Fibroblast of lung (primary cell): Measurements from ENCODE around the gene PGAP1.

Source experiments
- EZH2 ChIP-seq: IDR thresholded peaks from 2 replicates; pipeline ENCODE4 v1.5.1; 2012; ENCODE audit warnings: low read length, control low read depth, mild to moderate bottlenecking; ENCODE audit errors: missing control alignments
- TF ChIP-seq, protein P1 (sequence below), 2 donors: IDR thresholded peaks in 1 of 2; conservative IDR thresholded peaks in 1 of 2; 1 replicate in 1 of 2; 2 replicates in 1 of 2; pipeline ENCODE4 v1.5.1; 2011 to 2012; ENCODE audit warnings: low read length in 2 of 2, control low read depth in 1 of 2, inconsistent platforms in 1 of 2, low read depth in 1 of 2, mild to moderate bottlenecking in 1 of 2

DNA sequence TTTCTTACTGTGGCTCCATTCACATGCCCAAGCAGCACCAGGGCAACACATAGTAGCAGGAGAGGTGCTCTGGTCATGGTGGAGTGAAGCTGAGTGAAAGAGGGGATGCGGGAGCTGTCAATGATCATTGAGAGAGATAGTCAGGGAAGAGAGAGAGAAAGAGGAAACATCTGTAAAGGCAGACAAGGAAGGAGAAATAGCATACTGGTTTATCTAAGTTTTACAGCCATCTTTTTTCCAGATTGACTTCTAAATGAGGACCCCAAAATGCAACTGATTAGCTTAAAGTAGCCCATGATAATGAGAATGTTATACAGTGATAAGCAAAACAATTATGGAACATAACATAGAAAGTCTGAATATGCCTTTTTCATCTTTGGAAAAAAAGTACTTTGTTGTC, 117.2 kb downstream of the PGAP1 start, which contains the start of gene C2orf66:
- TF ChIP-seq, protein P1, sequence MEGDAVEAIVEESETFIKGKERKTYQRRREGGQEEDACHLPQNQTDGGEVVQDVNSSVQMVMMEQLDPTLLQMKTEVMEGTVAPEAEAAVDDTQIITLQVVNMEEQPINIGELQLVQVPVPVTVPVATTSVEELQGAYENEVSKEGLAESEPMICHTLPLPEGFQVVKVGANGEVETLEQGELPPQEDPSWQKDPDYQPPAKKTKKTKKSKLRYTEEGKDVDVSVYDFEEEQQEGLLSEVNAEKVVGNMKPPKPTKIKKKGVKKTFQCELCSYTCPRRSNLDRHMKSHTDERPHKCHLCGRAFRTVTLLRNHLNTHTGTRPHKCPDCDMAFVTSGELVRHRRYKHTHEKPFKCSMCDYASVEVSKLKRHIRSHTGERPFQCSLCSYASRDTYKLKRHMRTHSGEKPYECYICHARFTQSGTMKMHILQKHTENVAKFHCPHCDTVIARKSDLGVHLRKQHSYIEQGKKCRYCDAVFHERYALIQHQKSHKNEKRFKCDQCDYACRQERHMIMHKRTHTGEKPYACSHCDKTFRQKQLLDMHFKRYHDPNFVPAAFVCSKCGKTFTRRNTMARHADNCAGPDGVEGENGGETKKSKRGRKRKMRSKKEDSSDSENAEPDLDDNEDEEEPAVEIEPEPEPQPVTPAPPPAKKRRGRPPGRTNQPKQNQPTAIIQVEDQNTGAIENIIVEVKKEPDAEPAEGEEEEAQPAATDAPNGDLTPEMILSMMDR (conservative IDR thresholded peaks at IDR 0.05 in 1 of 2, IDR thresholded peaks at IDR 0.05 in 1 of 2; ENCODE audit: low read depth in 1 of 2, low read length in 2 of 2) = no peak
- no peak for TF ChIP-seq EZH2
